GM18858 (cell line): ENCODE data around the gene CIPC.

ENCODE experiments used
- ATAC-seq: cut with Tn5 transposase; IDR thresholded peaks from one replicate; pipeline ENCODE4 v1.9.1; 2021; ENCODE audit not compliant: unreplicated experiment

Gene CIPC

GRCh38 chr14:77102154-77102553 lies 4.1 kb downstream of the CIPC start:
- ATAC-seq, result no peak

- ATAC-seq, result no peak
These were observed 5.4 kb downstream of the CIPC start for GRCh38 chr14:77103475-77103874.

GRCh38 chr14:77103951-77104350 lies 5.9 kb downstream of the CIPC start:
- ATAC-seq, result no peak

- no peak for ATAC-seq
These were observed 6.3 kb downstream of the CIPC start for GRCh38 chr14:77104393-77104792.

GRCh38 chr14:77105145-77105939 lies 7.3 kb downstream of the CIPC start:
- no peak for ATAC-seq

DNA sequence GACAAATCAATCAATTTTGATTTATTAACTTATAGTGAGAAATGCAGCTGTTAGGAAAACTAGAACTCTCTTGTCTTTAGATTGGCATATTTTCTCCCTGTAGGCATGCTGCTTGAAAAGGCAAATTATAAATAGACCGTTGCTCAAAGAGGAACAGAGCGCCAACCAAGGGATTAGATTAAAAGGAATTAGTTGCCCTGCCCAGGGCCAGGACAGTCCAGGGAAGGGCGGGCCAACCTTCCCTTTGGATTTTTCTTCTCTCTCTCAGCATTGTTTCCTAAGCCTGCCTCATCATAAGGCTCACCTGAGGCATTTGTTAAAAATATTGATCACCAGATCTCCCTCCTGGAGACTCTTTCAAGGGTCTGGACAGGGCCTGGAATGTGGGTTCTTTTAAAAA lies 8.6 kb downstream of the CIPC start:
- no peak for ATAC-seq

DNA sequence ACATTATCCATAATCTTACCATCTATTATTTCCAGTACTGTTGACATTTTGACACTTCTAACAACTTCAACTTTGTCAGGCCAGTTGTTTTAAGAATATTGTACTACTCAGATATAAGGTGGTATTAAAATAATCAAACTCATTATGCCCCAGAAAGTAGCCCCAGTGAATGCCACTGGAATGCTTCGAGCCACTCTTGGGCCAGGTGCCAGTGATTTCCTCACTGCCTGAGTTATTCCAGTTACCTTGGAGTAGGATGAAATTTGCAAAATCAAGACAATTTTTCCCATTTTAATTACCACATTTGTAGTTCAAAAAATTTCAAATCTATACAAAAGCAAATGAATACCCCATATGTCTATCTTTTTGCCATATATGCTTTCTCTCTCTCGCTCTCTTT lies 9.2 kb downstream of the CIPC start:
- no peak for ATAC-seq

DNA sequence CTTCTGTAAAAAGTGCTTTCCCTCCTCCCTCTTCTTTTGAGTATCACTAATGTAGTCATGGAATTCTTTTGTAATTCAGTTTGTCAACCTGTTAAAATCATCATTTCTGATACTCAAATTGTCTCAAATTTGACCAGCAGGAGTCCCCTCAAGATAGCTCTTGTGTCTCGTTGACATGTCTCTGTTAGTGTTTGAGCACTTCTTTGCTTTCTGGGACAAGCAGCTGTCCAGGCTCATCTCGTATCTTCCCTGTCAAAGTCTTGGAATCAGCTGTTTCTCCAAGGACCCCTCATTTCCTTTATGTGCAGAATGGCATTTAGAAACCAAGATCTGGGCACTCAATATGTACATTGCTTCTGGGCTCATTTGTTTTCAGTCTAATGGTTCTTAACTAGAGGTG lies 10.7 kb downstream of the CIPC start:
- no peak for ATAC-seq

DNA sequence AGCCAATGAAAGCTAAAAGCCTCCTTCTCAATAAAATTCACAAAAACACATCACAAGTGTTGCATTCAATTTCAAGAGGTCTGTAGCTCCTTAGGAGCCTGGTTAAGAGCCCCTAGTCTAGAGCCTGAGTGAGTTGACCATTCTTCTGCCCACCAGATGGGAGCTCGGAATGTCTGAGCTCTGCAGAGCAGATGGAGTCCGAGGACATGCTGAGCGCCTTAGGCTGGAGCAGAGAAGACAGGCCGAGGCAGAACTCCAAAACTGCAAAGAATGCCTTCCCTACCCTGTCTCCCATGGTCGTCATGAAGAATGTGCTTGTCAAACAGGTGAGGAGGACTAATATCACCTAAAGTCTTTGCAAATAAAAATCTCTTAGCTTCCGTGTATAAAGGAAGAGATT lies 11.6 kb downstream of the CIPC start:
- ATAC-seq, result no peak

GRCh38 chr14:77110286-77110685 lies 12.2 kb downstream of the CIPC start:
- ATAC-seq, result no peak

DNA sequence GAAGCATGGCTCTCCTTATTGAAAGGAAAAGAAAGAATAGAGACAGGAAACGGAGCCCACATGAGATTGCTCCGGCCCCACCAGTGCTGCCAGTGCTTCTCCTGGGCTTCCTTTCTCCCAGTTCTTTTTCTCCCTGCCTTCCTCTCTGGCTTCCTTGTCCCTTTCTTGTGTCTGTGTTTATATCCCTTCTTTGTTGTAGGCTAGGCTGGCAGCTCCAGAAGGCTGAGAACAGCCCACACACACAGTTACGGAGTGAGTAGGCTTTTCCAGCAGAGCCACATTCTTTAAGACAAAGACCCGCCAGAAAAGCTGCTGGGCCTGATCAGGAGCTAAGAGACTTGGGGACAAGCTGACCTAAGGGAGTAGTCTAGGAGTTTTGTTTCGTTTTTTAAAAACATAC lies 13.0 kb downstream of the CIPC start:
- ATAC-seq, result no peak

GRCh38 chr14:77113644-77114043 lies 15.6 kb downstream of the CIPC start:
- ATAC-seq, result no peak

- no peak for ATAC-seq
These were observed 16.6 kb downstream of the CIPC start for GRCh38 chr14:77114609-77115008.

GRCh38 chr14:77116172-77116817 lies 18.2 kb downstream of the CIPC start:
- no peak for ATAC-seq

DNA sequence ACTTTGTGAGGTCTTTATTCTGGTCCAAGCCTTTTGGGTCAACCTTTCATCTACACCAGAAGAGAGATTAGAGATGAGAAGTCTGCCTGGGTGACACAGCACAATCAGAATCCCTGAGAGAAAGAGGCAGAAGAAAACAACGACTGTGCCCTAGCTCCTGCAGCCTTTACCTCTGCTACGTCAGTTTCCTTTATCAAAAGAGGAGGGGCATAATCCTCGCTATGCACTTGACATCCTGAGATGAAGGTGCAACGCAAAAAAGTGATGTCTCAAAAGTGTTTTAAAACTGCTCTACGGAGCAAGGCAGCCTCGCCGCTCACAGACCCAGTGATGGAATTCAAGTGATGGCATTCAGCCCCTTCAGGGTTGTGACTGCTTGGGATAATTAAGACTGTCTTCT lies 21.8 kb downstream of the CIPC start:
- ATAC-seq, result no peak

GRCh38 chr14:77120771-77121743 lies 23.0 kb downstream of the CIPC start:
- ATAC-seq, result peak; percentile 69

GRCh38 chr14:77122526-77123125 lies 24.6 kb downstream of the CIPC start:
- ATAC-seq, result no peak

GRCh38 chr14:77123381-77124325 lies 25.6 kb downstream of the CIPC start:
- no peak for ATAC-seq

- no peak for ATAC-seq
These were observed 26.6 kb downstream of the CIPC start for GRCh38 chr14:77124345-77125280.
